HAP-1 (cell line): ENCODE results near the gene TYRP1.
"Not testable (repeated sequence)": the region's sequence is repeated elsewhere in the genome, so short reads cannot be mapped to it uniquely, and the experiment has no call there.

Source experiments
- DNase-seq, 2 experiments: peaks; one replicate each; pipeline ENCODE4 v3.0.0-alpha.2; 2016 to 2020; ENCODE audit warnings: low spot score in 2 of 2
- H3K27me3 ChIP-seq: fragments of 250-450 bp; sonication (Bioruptor Pico); 2 replicates; pipeline ENCODE4 v1.5.1; 2020; ENCODE audit warnings: low read depth, mild to moderate bottlenecking, moderate library complexity
- H3K36me3 ChIP-seq: fragments of 250-450 bp; sonication (Bioruptor Pico); replicated peaks from 2 replicates; pipeline ENCODE4 v1.5.1; 2020; ENCODE audit warnings: mild to moderate bottlenecking
- H3K4me1 ChIP-seq: fragments of 250-450 bp; sonication (Bioruptor Pico); 2 replicates; pipeline ENCODE4 v1.5.1; 2020; ENCODE audit warnings: mild to moderate bottlenecking
- H3K4me3 ChIP-seq: fragments of 250-450 bp; sonication (Bioruptor Pico); 2 replicates; pipeline ENCODE4 v1.5.1; 2020; ENCODE audit warnings: mild to moderate bottlenecking, moderate library complexity
- H3K9me3 ChIP-seq: fragments of 250-450 bp; sonication (Bioruptor Pico); 2 replicates; pipeline ENCODE4 v1.5.1; 2020; ENCODE audit warnings: mild to moderate bottlenecking, moderate library complexity
- in situ Hi-C: fragments of 300-500 bp; cut with MboI; formaldehyde crosslinking; loops from 3 replicates; pipeline ENCODE4 v1.14.3; 2020; ENCODE audit warnings: low sequenced_read_pairs, inconsistent platforms, mixed read lengths

TYRP1 gene

DNA sequence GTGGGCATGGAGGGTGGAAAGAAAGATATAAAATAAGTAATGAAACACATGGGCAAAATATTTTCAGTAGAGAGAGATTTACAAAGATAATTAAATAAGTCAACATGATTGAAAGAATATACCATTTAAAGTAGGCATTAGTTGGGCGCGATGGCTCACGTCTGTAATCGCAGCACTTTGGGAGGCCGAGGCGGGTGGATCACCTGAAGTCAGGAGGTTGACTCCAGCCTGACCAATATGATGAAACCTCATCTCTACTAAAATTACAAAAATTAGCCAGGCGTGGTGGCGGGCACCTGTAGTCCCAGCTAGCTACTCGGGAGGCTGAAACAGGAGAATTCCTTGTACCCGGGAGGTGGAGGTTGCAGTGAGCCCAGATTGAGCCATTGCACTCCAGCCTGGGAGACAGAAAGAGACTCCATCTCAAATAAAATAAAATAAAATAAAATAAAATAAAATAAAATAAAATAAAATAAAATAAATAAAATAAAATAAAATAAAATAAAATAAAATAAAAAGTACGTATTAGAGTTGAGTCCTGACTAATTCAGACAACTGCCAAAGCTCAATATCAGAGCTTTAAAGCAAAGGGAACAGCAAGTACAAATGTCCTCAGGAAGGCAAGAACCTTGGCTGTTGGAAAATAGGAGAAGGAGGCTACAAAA, 15.6 kb upstream of the TYRP1 start:
- DNase-seq, H3K9me3 ChIP-seq, H3K27me3 ChIP-seq, in situ Hi-C loops, H3K36me3 ChIP-seq, H3K4me3 ChIP-seq: not testable (repeated sequence)
- peaks cover 19% of the 10 kb centered on the region for H3K4me1 ChIP-seq

- no peaks in the 10 kb centered on the region for H3K9me3 ChIP-seq
- in situ Hi-C loops: no loop called here
- H3K4me3 ChIP-seq: no peak overlapping the region
- no peaks in the 10 kb centered on the region for H3K27me3 ChIP-seq
- no peaks in the 10 kb centered on the region for H3K36me3 ChIP-seq
- H3K4me1 ChIP-seq: peaks cover 19% of the 10 kb centered on the region
- DNase-seq: peak in 1 of 2 experiments; percentile 96
These were observed 12.8 kb upstream of the TYRP1 start for GRCh38 chr9:12680341-12680740.

GRCh38 chr9:12680757-12681156, 12.4 kb upstream of the TYRP1 start:
- in situ Hi-C loops: no loop called here
- Histone ChIP-seq H3K4me1 (peaks cover 19% of the 10 kb centered on the region), H3K36me3 (no peaks in the 10 kb centered on the region), H3K4me3 (no peak overlapping the region), H3K27me3 (no peaks in the 10 kb centered on the region), H3K9me3 (no peaks in the 10 kb centered on the region)
- DNase-seq: peak; percentile 63 to 84

- peaks cover 19% of the 10 kb centered on the region for H3K4me1 ChIP-seq
- H3K36me3 ChIP-seq: no peaks in the 10 kb centered on the region
- H3K9me3 ChIP-seq: no peaks in the 10 kb centered on the region
- H3K27me3 ChIP-seq: no peaks in the 10 kb centered on the region
- in situ Hi-C loops: no loop called here
- DNase-seq: no peak
- H3K4me3 ChIP-seq: no peak overlapping the region
These were observed 11.6 kb upstream of the TYRP1 start for GRCh38 chr9:12681620-12682019.

DNA sequence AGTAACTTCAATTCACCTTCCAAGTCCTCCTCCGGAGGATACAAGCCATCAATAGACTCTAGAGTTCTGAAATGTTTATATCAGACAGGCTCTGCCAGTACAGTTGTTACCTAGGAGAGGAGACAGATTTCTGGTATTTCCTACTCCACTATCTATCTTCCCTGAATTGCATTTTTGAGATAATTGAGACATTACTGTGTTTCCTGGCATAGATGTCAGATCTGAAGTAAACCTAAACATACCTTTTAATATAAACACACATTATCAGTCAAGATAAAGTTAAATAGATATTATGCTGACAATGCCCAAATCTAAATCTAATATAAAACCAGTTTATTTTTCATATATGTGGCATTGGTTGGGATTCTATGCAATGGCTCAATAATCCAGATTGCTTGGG, 8.2 kb upstream of the TYRP1 start:
- H3K4me3 ChIP-seq: no peak overlapping the region
- no peaks in the 10 kb centered on the region for H3K36me3 ChIP-seq
- H3K9me3 ChIP-seq: no peaks in the 10 kb centered on the region
- H3K27me3 ChIP-seq: no peaks in the 10 kb centered on the region
- H3K4me1 ChIP-seq: peaks cover 14% of the 10 kb centered on the region
- in situ Hi-C loops: no loop called here
- DNase-seq: no peak

GRCh38 chr9:12689233-12689632, 4.0 kb upstream of the TYRP1 start:
- no peak for DNase-seq

DNA sequence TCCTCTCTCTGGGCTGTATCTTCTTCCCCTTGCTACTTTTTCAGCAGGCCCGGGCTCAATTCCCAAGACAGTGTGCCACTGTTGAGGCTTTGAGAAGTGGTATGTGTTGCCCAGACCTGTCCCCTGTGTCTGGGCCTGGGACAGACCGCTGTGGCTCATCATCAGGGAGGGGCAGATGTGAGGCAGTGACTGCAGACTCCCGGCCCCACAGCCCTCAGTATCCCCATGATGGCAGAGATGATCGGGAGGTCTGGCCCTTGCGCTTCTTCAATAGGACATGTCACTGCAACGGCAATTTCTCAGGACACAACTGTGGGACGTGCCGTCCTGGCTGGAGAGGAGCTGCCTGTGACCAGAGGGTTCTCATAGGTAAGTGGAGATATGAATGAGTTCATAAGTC, 828 bp downstream of the TYRP1 start:
- Histone ChIP-seq H3K4me1 (peaks cover 22% of the 10 kb centered on the region), H3K9me3 (no peaks in the 10 kb centered on the region), H3K4me3 (no peak overlapping the region), H3K27me3 (no peaks in the 10 kb centered on the region), H3K36me3 (no peaks in the 10 kb centered on the region)
- DNase-seq: no peak
- in situ Hi-C loops: no loop called here

More at GRCh38 chr9:12689233-12689632, 4.0 kb upstream of the TYRP1 start:
- Histone ChIP-seq H3K9me3 (no peaks in the 10 kb centered on the region), H3K27me3 (no peaks in the 10 kb centered on the region), H3K36me3 (no peaks in the 10 kb centered on the region), H3K4me1 (no peaks in the 10 kb centered on the region), H3K4me3 (no peak overlapping the region)
- in situ Hi-C loops: no loop called here

GRCh38 chr9:12695474-12695873, 2.3 kb downstream of the TYRP1 start:
- no peak for DNase-seq
- Histone ChIP-seq H3K36me3 (no peaks in the 10 kb centered on the region), H3K4me3 (no peak overlapping the region), H3K9me3 (no peaks in the 10 kb centered on the region), H3K4me1 (peaks cover 22% of the 10 kb centered on the region), H3K27me3 (no peaks in the 10 kb centered on the region)
- in situ Hi-C loops: no loop called here

DNA sequence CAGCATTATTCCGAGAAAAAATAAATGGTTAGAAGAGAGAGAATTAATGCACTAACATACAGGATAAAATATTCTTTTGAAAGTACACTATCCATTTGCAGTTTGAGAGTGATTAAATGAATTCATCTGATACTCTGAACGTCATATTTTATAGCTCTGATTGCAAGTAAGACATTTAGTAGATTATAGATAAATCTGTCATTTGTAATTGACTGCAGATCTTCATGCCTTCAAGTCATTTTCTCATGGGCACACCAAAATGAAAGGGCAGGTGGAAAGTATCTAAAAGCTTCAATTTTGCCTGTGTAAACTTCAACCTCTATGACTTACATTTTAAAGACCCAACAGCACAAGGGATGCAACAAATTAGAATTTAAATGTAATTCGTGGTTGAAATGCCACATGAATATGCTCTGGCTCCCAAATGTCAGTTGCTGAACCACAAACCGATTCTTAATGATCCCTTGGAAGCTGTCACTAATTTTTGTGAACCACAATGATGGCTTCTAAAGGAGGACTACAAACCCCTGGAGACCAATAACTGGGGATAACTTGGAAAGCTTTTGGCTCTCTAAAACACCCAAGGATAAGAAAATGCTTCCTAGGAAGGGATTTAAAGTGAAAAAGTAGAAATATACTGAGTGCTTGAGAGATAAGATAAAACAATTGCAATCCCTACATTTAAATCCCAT, 3.9 kb downstream of the TYRP1 start:
- Histone ChIP-seq H3K4me3 (no peak overlapping the region), H3K4me1 (peaks cover 22% of the 10 kb centered on the region), H3K9me3 (no peaks in the 10 kb centered on the region), H3K27me3 (no peaks in the 10 kb centered on the region), H3K36me3 (no peaks in the 10 kb centered on the region)
- in situ Hi-C loops: no loop called here
- no peak for DNase-seq

DNA sequence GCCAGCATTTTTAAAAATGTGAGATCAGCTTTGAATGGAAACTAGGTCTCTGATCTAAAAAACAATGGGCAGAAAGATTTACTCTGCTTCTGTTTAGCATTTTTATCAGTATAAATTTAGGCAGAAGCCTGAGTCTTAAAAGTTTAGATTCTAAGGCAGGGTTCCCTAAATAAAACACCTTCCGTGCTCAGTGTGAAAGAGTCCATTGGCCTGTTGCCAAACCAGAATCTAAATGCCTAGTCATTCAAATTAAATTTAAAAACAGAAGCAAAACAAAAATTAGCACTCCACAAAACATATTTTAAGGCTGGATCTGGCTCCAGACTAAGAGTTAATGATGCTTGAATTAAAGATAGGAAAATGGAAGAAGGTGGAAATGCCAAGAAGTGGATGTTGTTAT, 4.5 kb downstream of the TYRP1 start:
- no peak for DNase-seq
- H3K4me1 ChIP-seq: peaks cover 25% of the 10 kb centered on the region
- no peaks in the 10 kb centered on the region for H3K27me3 ChIP-seq
- H3K9me3 ChIP-seq: no peaks in the 10 kb centered on the region
- no peak overlapping the region for H3K4me3 ChIP-seq
- H3K36me3 ChIP-seq: no peaks in the 10 kb centered on the region
- in situ Hi-C loops: no loop called here

DNA sequence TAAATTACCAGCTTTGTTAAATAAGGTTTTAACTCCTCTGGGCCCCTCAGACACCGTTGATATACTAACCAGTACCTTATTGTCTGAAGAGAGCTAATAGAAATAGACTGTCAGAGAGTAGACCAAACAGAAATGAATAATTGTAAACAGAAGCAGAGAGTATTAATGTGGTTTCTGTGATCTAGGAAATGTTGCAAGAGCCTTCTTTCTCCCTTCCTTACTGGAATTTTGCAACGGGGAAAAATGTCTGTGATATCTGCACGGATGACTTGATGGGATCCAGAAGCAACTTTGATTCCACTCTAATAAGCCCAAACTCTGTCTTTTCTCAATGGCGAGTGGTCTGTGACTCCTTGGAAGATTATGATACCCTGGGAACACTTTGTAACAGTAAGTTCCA, 5.1 kb downstream of the TYRP1 start:
- in situ Hi-C loops: no loop called here

GRCh38 chr9:12698986-12699385, 5.8 kb downstream of the TYRP1 start:
- Histone ChIP-seq H3K4me3 (no peak overlapping the region), H3K9me3 (no peaks in the 10 kb centered on the region), H3K4me1 (peaks cover 25% of the 10 kb centered on the region), H3K36me3 (no peaks in the 10 kb centered on the region), H3K27me3 (no peaks in the 10 kb centered on the region)
- DNase-seq: no peak
- in situ Hi-C loops: no loop called here

More for the DNA sequence above, 5.1 kb downstream of the TYRP1 start:
- Histone ChIP-seq H3K9me3 (no peaks in the 10 kb centered on the region), H3K36me3 (no peaks in the 10 kb centered on the region), H3K4me1 (peaks cover 25% of the 10 kb centered on the region), H3K4me3 (no peak overlapping the region), H3K27me3 (no peaks in the 10 kb centered on the region)
- no peak for DNase-seq

DNA sequence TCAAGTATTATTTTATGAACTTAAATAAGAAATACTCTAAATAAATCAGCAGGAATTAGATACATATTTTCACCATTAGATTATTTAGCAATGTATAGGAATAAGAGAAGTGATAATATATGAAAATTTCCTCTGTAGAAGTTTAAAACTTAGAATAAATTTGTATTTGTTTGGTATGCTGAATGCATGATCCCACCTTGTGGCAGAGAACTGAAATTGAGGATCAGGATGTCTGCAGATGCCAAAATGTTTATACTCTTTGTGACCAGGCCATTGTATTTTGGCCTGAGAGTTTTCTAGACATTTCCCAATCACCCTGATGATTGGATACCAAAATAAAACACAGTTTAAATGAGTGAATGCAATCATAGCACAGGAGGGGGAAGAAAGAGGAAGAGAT, 6.3 kb downstream of the TYRP1 start:
- no peaks in the 10 kb centered on the region for H3K9me3 ChIP-seq
- in situ Hi-C loops: no loop called here
- no peaks in the 10 kb centered on the region for H3K36me3 ChIP-seq
- no peaks in the 10 kb centered on the region for H3K27me3 ChIP-seq
- no peak for DNase-seq
- peaks cover 25% of the 10 kb centered on the region for H3K4me1 ChIP-seq
- H3K4me3 ChIP-seq: no peak overlapping the region

GRCh38 chr9:12701126-12701525, 7.9 kb downstream of the TYRP1 start:
- H3K4me3 ChIP-seq: no peak overlapping the region
- no peak for DNase-seq
- in situ Hi-C loops: loop anchor here (25.0 kb wide), 1 partner anchor 186 kb away; no protein-coding TSS in a partner anchor
- no peaks in the 10 kb centered on the region for H3K9me3 ChIP-seq
- H3K4me1 ChIP-seq: peaks cover 25% of the 10 kb centered on the region
- H3K36me3 ChIP-seq: no peaks in the 10 kb centered on the region
- no peaks in the 10 kb centered on the region for H3K27me3 ChIP-seq
